H1 (cell line): ENCODE measurements around the gene MOV10L1. TPM values are rescaled to one million over a fixed set of nuclear protein-coding genes. Genes with fewer than 3 reads are reported as not detected.

ENCODE experiments used
- BRCA1 ChIP-seq: IDR thresholded peaks from 2 replicates; pipeline ENCODE4 v1.6.1; 2012; ENCODE audit warnings: low read depth, low read length, improper control_type of control experiment
- CBX8 ChIP-seq: fragments of 300-800, 300-1000 bp; sonication (generic); IDR thresholded peaks from 2 replicates; pipeline ENCODE4 v1.7.1; 2016; ENCODE audit warnings: low read depth, low read length, borderline replicate concordance
- FOSL1 ChIP-seq: IDR thresholded peaks from 2 replicates; pipeline ENCODE4 v1.6.1; 2011; ENCODE audit warnings: mild to moderate bottlenecking, low read depth, low read length, moderate library complexity; ENCODE audit not compliant: insufficient read depth
- SRF ChIP-seq: IDR thresholded peaks from 2 replicates; pipeline ENCODE4 v1.6.1; 2011; ENCODE audit warnings: mild to moderate bottlenecking, low read depth, low read length, moderate library complexity
- TAF1 ChIP-seq: IDR thresholded peaks from 2 replicates; pipeline ENCODE4 v1.6.1; 2011; ENCODE audit warnings: mild to moderate bottlenecking, low read depth, low read length
- polyA plus RNA-seq, 7 experiments: library from polyadenylated mRNA; depleted of rRNA in 3 of 7; stranded (reverse) in 5 of 7; unstranded in 2 of 7; fragments of >200 nt in 5 of 7; fragments of 200-250 nt in 2 of 7; gene quantifications; 1 replicate in 5 of 7; 2 replicates in 1 of 7; 4 replicates in 1 of 7; pipeline versions ENCODE4 v1.2.1 to v1.2.3, GENCODE V29; 2011 to 2013; ENCODE audit warnings: missing spikeins in 2 of 7, mixed read lengths in 2 of 7
- total RNA-seq: library from RNA; stranded (reverse); fragmentation: NEBNext Ultra II Directional; extraction: Animal tissue kit (Norgen Biotek cat#: 25700); gene quantifications from 2 replicates; pipeline ENCODE4 v1.2.1, GENCODE V29; 2021

The MOV10L1 gene
- total and polyA plus RNA-seq, 2 of the 8 experiments (the other 6 are each of a cell fraction or from before 2014, with no cell fraction given), result 0.32 TPM; not detected in 1

DNA sequence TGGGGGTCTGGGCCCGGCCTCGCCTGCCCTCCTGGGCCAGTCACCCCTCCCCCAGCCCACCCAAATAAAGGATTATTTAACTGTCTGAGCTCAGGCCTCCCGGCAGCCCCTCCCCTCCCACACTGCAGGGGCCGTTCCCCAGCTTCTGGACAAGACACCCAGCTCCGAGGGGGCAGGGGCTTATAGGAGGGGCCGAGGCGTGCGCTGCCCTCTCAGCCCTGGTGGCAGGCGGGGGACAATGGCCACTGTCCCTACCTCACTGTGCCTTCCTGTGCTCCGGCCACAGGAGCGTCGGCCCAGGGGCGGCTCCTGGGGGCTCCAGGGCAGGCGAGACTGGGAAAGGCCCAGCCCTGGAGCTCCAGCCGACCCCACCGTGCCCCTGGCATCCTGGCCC, 108.8 kb downstream of the MOV10L1 start (continued):
- TF ChIP-seq TAF1, result no peak
- no peak for TF ChIP-seq FOSL1
- TF ChIP-seq BRCA1, result no peak
- TF ChIP-seq CBX8, result no peak
- TF ChIP-seq SRF, result no peak
